NB4 (cell line): ENCODE results near the gene CDPF1.

Experiments
- CTCF ChIP-seq: IDR thresholded peaks from one replicate; pipeline ENCODE4 v1.5.1; 2012; ENCODE audit warnings: low read depth, low read length
- MAX ChIP-seq: IDR thresholded peaks from 2 replicates; pipeline ENCODE4 v1.6.1; 2011; ENCODE audit warnings: low read depth, low read length
- MYC ChIP-seq: IDR thresholded peaks from 2 replicates; pipeline ENCODE4 v1.6.1; 2011; ENCODE audit warnings: low read depth, low read length
- POLR2A ChIP-seq: IDR thresholded peaks from 2 replicates; pipeline ENCODE4 v1.6.1; 2011; ENCODE audit warnings: mild to moderate bottlenecking; ENCODE audit not compliant: insufficient read length; ENCODE audit errors: extremely low read depth

- TF ChIP-seq POLR2A (no peak), CTCF (no peak), MYC (no peak), MAX (no peak)
These were observed 53.8 kb downstream of the CDPF1 start for GRCh38 chr22:46196278-46196677.
